GM12878 (cell line): ENCODE data around the gene SRRM2. TPM values are rescaled to one million over a fixed set of nuclear protein-coding genes. Genes with fewer than 3 reads are reported as not detected.

ENCODE experiments used
- ATAC-seq: fragments of 200-7000 bp; cut with Tn5 transposase; 3 replicates; pipeline ENCODE4 v1.9.1; 2020; ENCODE audit warnings: mild to moderate bottlenecking, moderate library complexity
- BruUV-seq: library from RNA; stranded (reverse); fragments of 400-500 nt; replicated peaks from 2 replicates; lab custom pipeline; 2021; lab: Mats Ljungman, UMichigan
- CTCF ChIA-PET: fragments of 300-600 bp; sonication (Branson Sonifier 250); formaldehyde crosslinking; extraction: SDS; loops from one replicate; lab custom pipeline; 2021; ENCODE audit warnings: inconsistent platforms; lab: Yijun Ruan, JAX
- POLR2A ChIA-PET: fragments of 350-600 bp; formaldehyde crosslinking; extraction: SDS; loops from one replicate; lab custom pipeline; 2021; ENCODE audit warnings: inconsistent platforms; lab: Charles Lee
- RAD21 ChIA-PET: fragments of 300-600 bp; sonication (Branson Sonifier 250); formaldehyde crosslinking; loops from one replicate; lab custom pipeline; 2023; ENCODE audit warnings: antibody characterized with exemption; ENCODE audit not compliant: unreplicated experiment; lab: Charles Lee
- SMC1A ChIA-PET: fragments of 300-600 bp; sonication (Branson Sonifier 250); formaldehyde crosslinking; loops from one replicate; lab custom pipeline; 2023; ENCODE audit not compliant: unreplicated experiment, uncharacterized antibody; lab: Charles Lee
- DNase-seq: peaks from one replicate; pipeline ENCODE4 v3.0.0-alpha.2; 2011; ENCODE audit warnings: low read depth, low spot score
- FAIRE-seq: peaks from 3 replicates; lab custom pipeline; 2011; peaks lifted over from hg19 to GRCh38; lab: Jason Lieb, UNC
- H2AFZ ChIP-seq: 2 replicates; pipeline ENCODE4 v1.6.0; 2011; ENCODE audit warnings: low read depth, low read length, control low read depth; ENCODE audit not compliant: control insufficient read depth
- H3K27ac ChIP-seq: 2 replicates; pipeline ENCODE4 v1.5.1; 2011; ENCODE audit warnings: control low read depth; ENCODE audit not compliant: control insufficient read depth, insufficient read depth
- H3K27me3 ChIP-seq, 2 experiments: replicated peaks in 1 of 2; 2 replicates each; pipeline versions ENCODE4 v1.6.0 to v1.6.1; 2011; ENCODE audit warnings: low read length in 1 of 2; ENCODE audit not compliant: control insufficient read depth in 2 of 2, insufficient read depth in 2 of 2
- H3K36me3 ChIP-seq, 2 experiments: 2 replicates each; pipeline ENCODE4 v1.5.1; 2011; ENCODE audit warnings: low read length in 1 of 2; ENCODE audit not compliant: control insufficient read depth in 2 of 2, insufficient read depth in 2 of 2
- H3K4me1 ChIP-seq: 2 replicates; pipeline ENCODE4 v1.6.1; 2011; ENCODE audit warnings: mild to moderate bottlenecking, low read length, moderate library complexity, mixed read lengths; ENCODE audit not compliant: control insufficient read depth, insufficient read depth
- H3K4me2 ChIP-seq: 2 replicates; pipeline ENCODE4 v1.6.0; 2011; ENCODE audit warnings: control low read depth; ENCODE audit not compliant: control insufficient read depth, insufficient read depth
- H3K4me3 ChIP-seq: fragments of 200-600 bp; sonication (generic); 2 replicates; pipeline ENCODE4 v1.5.1; 2016
- H3K79me2 ChIP-seq: 2 replicates; pipeline ENCODE4 v1.6.0; 2011; ENCODE audit warnings: low read length; ENCODE audit not compliant: control insufficient read depth, insufficient read depth
- H3K9ac ChIP-seq: 2 replicates; pipeline ENCODE4 v1.8.0; 2011; ENCODE audit warnings: low read length, control low read depth, mixed read lengths; ENCODE audit not compliant: control insufficient read depth, insufficient read depth
- H3K9me3 ChIP-seq: replicated peaks from 3 replicates; pipeline ENCODE4 v1.5.1; 2011; ENCODE audit warnings: mild to moderate bottlenecking, low read length; ENCODE audit not compliant: control insufficient read depth, insufficient read depth
- H4K20me1 ChIP-seq: 2 replicates; pipeline ENCODE4 v1.6.0; 2011; ENCODE audit not compliant: control insufficient read depth, insufficient read depth
- CBFB ChIP-seq: IDR thresholded peaks from 2 replicates; pipeline ENCODE4 v1.6.1; 2016; ENCODE audit warnings: antibody characterized with exemption, low read depth
- E2F4 ChIP-seq: IDR thresholded peaks from 2 replicates; pipeline ENCODE4 v1.6.1; 2012; ENCODE audit warnings: low read depth, low read length, improper control_type of control experiment
- EP300 ChIP-seq, 2 experiments: fragments of 150-350 bp in 1 of 2; IDR thresholded peaks; 2 replicates each; pipeline ENCODE4 v1.6.1; 2011 to 2012; ENCODE audit warnings: low read depth in 2 of 2, low read length in 2 of 2, borderline replicate concordance in 1 of 2, improper control_type of control experiment in 1 of 2, inconsistent platforms in 1 of 2; ENCODE audit not compliant: control insufficient read depth in 1 of 2
- FOXM1 ChIP-seq: IDR thresholded peaks from 2 replicates; pipeline ENCODE4 v1.6.1; 2012; ENCODE audit warnings: low read depth, mild to moderate bottlenecking, inconsistent platforms, low read length, moderate library complexity
- HDAC2 ChIP-seq: fragments of 200-600 bp; sonication (generic); IDR thresholded peaks from 2 replicates; pipeline ENCODE4 v1.6.1; 2017
- LARP7 ChIP-seq: fragments of 450-650 bp; IDR thresholded peaks from 2 replicates; pipeline ENCODE4 v1.6.1; 2017; ENCODE audit warnings: mild to moderate bottlenecking
- NFYA ChIP-seq: IDR thresholded peaks from 2 replicates; pipeline ENCODE4 v1.6.1; 2011; ENCODE audit warnings: low read depth, mild to moderate bottlenecking, low read length, improper control_type of control experiment, borderline replicate concordance
- NFYB ChIP-seq: IDR thresholded peaks from 2 replicates; pipeline ENCODE4 v1.6.1; 2011; ENCODE audit warnings: low read depth, mild to moderate bottlenecking, low read length, improper control_type of control experiment, moderate library complexity; ENCODE audit not compliant: insufficient read depth
- TBL1XR1 ChIP-seq: IDR thresholded peaks from 2 replicates; pipeline ENCODE4 v1.6.1; 2012; ENCODE audit warnings: low read depth, low read length, improper control_type of control experiment
- ZZZ3 ChIP-seq: IDR thresholded peaks from 2 replicates; pipeline ENCODE4 v1.6.1; 2011; ENCODE audit warnings: low read depth; ENCODE audit not compliant: control insufficient read depth, insufficient read length
- WGBS: methylation state at CpG from one replicate; pipeline ENCODE4 v1.1.6; 2016; ENCODE audit warnings: low lambda C conversion rate; ENCODE audit not compliant: insufficient replicate concordance, insufficient coverage; ENCODE audit errors: missing lambda C conversion rate; 5-methylcytosine and 5-hydroxymethylcytosine counted together
- in situ Hi-C: fragments of 300-500 bp; cut with MboI; formaldehyde crosslinking; loops from 9 replicates; pipeline ENCODE4 v1.14.3; 2018; ENCODE audit warnings: mixed read lengths
- intact Hi-C: fragments of 100-400 bp; cut with micrococcal nuclease; formaldehyde crosslinking; loops from one replicate; pipeline ENCODE4 v1.14.2; 2022; ENCODE audit not compliant: unreplicated experiment
- polyA plus RNA-seq, 11 experiments: library from polyadenylated mRNA; depleted of rRNA in 4 of 11; unstranded in 6 of 11; stranded (reverse) in 5 of 11; fragments of >200 nt; fragmentation: Nextera tagmentation in 4 of 11; fragmentation: Illumina TruSeq in 1 of 11; extraction: Ambion mirVana in 4 of 11; extraction: Trizol in 1 of 11; gene quantifications; 1 replicate in 1 of 11; 2 replicates in 10 of 11; pipeline versions ENCODE4 v1.2.1 to v1.2.3, GENCODE V29; 2011 to 2016; ENCODE audit warnings: inconsistent platforms in 2 of 11, missing spikeins in 2 of 11, low read depth in 1 of 11
- total RNA-seq, 4 experiments: library from RNA; depleted of rRNA in 3 of 4; stranded (reverse); fragments of >200 nt in 3 of 4; fragmentation: Illumina TruSeq in 1 of 4; extraction: Trizol in 1 of 4; gene quantifications; 2 replicates each; pipeline versions ENCODE4 v1.2.1 to v1.2.3, GENCODE V29; 2013 to 2021

The SRRM2 gene
- total and polyA plus RNA-seq, 10 of the 15 experiments (the other 5 are each of a cell fraction or from before 2014, with no cell fraction given) = 30.1 to 502 (median 196) TPM

GRCh38 chr16:2819179-2819938 lies 66.9 kb downstream of the SRRM2 start:
- WGBS = 60% methylated on average over 18 of the region's 18 CpGs
- CTCF ChIA-PET = no interaction called here
- peaks cover 0 to 1% of the 10 kb centered on the region in 2 experiments; a peak in 1 of 4 replicates for H3K27me3 ChIP-seq

GRCh38 chr16:2819939-2820835 lies 67.7 kb downstream of the SRRM2 start:
- Histone ChIP-seq H2AFZ (no peak overlapping the region), H3K4me1 (no peaks in the 10 kb centered on the region), H3K9me3 (no peaks in the 10 kb centered on the region)
- CTCF ChIA-PET = no interaction called here
- no peak for DNase-seq
- TF ChIP-seq FOXM1 (no peak), EP300 (IDR thresholded peaks at IDR 0.05; ENCODE audit: borderline replicate concordance in 1 of 2, control insufficient read depth in 1 of 2, low read depth in 2 of 2, low read length in 2 of 2) (no peak), ZZZ3 (no peak), TBL1XR1 (no peak), LARP7 (no peak), NFYB (no peak), NFYA (no peak), E2F4 (no peak), CBFB (no peak)
- TF ChIP-seq, all 136 proteins: peak for 0
- BruUV-seq = no TSS peak
- ChIA-PET RAD21 (no interaction called here), SMC1A (no interaction called here), POLR2A (no interaction called here)
- no peak for ATAC-seq
- H3K79me2 ChIP-seq = peaks cover 7% of the 10 kb centered on the region
- H4K20me1 ChIP-seq = no peaks in the 10 kb centered on the region
- intact Hi-C loops (no loop called here), in situ Hi-C loops (no loop called here)
- H3K4me3 ChIP-seq = no peak overlapping the region
- no peak overlapping the region for H3K9ac ChIP-seq
- no peak for FAIRE-seq
- H3K4me2 ChIP-seq = no peak overlapping the region
- H3K36me3 ChIP-seq = no peaks in the 10 kb centered on the region
- H3K27me3 ChIP-seq = peaks cover 0 to 1% of the 10 kb centered on the region in 2 experiments; a peak in 1 of 4 replicates
- no peak overlapping the region for H3K27ac ChIP-seq
- 62% methylated on average over 16 of the region's 17 CpGs for WGBS

More at GRCh38 chr16:2819179-2819938, 66.9 kb downstream of the SRRM2 start:
- intact Hi-C loops = no loop called here
- no peak for ATAC-seq
- no peak for TF ChIP-seq HDAC2
- ChIA-PET POLR2A (no interaction called here), SMC1A (no interaction called here), RAD21 (no interaction called here)
- Histone ChIP-seq H3K36me3 (no peaks in the 10 kb centered on the region), H3K79me2 (peaks cover 7% of the 10 kb centered on the region), H3K9me3 (no peaks in the 10 kb centered on the region), H2AFZ (no peak overlapping the region), H3K4me3 (no peak overlapping the region), H3K4me1 (no peaks in the 10 kb centered on the region), H3K9ac (no peak overlapping the region), H4K20me1 (no peaks in the 10 kb centered on the region), H3K4me2 (no peak overlapping the region), H3K27ac (no peak overlapping the region)
- FAIRE-seq = no peak
- BruUV-seq = no TSS peak
- in situ Hi-C loops = no loop called here
- DNase-seq = no peak
